ENCODE data around the gene KIF3C.

Gene KIF3C

GRCh38 chr2:25980951-25981350 is 1.3 kb downstream of the KIF3C start:
- no peak for TF ChIP-seq POLR2A (IDR thresholded peaks at IDR 0.05; ENCODE audit: extremely low read depth, insufficient read length)
- TF ChIP-seq MAX (IDR thresholded peaks at IDR 0.05; ENCODE audit: low read depth, low read length), result no peak
- TF ChIP-seq, protein P1, sequence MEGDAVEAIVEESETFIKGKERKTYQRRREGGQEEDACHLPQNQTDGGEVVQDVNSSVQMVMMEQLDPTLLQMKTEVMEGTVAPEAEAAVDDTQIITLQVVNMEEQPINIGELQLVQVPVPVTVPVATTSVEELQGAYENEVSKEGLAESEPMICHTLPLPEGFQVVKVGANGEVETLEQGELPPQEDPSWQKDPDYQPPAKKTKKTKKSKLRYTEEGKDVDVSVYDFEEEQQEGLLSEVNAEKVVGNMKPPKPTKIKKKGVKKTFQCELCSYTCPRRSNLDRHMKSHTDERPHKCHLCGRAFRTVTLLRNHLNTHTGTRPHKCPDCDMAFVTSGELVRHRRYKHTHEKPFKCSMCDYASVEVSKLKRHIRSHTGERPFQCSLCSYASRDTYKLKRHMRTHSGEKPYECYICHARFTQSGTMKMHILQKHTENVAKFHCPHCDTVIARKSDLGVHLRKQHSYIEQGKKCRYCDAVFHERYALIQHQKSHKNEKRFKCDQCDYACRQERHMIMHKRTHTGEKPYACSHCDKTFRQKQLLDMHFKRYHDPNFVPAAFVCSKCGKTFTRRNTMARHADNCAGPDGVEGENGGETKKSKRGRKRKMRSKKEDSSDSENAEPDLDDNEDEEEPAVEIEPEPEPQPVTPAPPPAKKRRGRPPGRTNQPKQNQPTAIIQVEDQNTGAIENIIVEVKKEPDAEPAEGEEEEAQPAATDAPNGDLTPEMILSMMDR (IDR thresholded peaks at IDR 0.05; ENCODE audit: low read depth, low read length), result no peak
- TF ChIP-seq MYC (IDR thresholded peaks at IDR 0.05; ENCODE audit: low read depth, low read length), result no peak
- no peak overlapping the region for H3K4me3 ChIP-seq (ENCODE audit: low read depth, low read length)
- no peak for DNase-seq (ENCODE audit: low read depth)

- H3K4me3 ChIP-seq (ENCODE audit: low read depth, low read length), result no peak overlapping the region
Observed at GRCh38 chr2:25980076-25980887, 2.0 kb downstream of the KIF3C start.

GRCh38 chr2:25979001-25979400 is 3.3 kb downstream of the KIF3C start:
- DNase-seq (ENCODE audit: low read depth), result no peak
- TF ChIP-seq POLR2A (IDR thresholded peaks at IDR 0.05; ENCODE audit: extremely low read depth, insufficient read length) (no peak), MAX (IDR thresholded peaks at IDR 0.05; ENCODE audit: low read depth, low read length) (no peak)
- TF ChIP-seq, protein P1 (IDR thresholded peaks at IDR 0.05; ENCODE audit: low read depth, low read length), result no peak
- H3K4me3 ChIP-seq (ENCODE audit: low read depth, low read length), result no peak overlapping the region

More at GRCh38 chr2:25980076-25980887, 2.0 kb downstream of the KIF3C start:
- TF ChIP-seq MAX (IDR thresholded peaks at IDR 0.05; ENCODE audit: low read depth, low read length), result no peak
- TF ChIP-seq, protein P1 (IDR thresholded peaks at IDR 0.05; ENCODE audit: low read depth, low read length), result no peak
- TF ChIP-seq POLR2A (IDR thresholded peaks at IDR 0.05; ENCODE audit: extremely low read depth, insufficient read length), result no peak
- TF ChIP-seq MYC (IDR thresholded peaks at IDR 0.05; ENCODE audit: low read depth, low read length), result no peak
- no peak for DNase-seq (ENCODE audit: low read depth)

GRCh38 chr2:25977768-25978167 is 4.5 kb downstream of the KIF3C start:
- DNase-seq (ENCODE audit: low read depth), result no peak
- no peak overlapping the region for H3K4me3 ChIP-seq (ENCODE audit: low read depth, low read length)

GRCh38 chr2:25976983-25977741 is 5.1 kb downstream of the KIF3C start:
- no peak overlapping the region for H3K4me3 ChIP-seq (ENCODE audit: low read depth, low read length)
- DNase-seq (ENCODE audit: low read depth), result no peak
- TF ChIP-seq MYC (IDR thresholded peaks at IDR 0.05; ENCODE audit: low read depth, low read length), result no peak
- no peak for TF ChIP-seq MAX (IDR thresholded peaks at IDR 0.05; ENCODE audit: low read depth, low read length)
- TF ChIP-seq POLR2A (IDR thresholded peaks at IDR 0.05; ENCODE audit: extremely low read depth, insufficient read length), result no peak
- TF ChIP-seq, protein P1 (IDR thresholded peaks at IDR 0.05; ENCODE audit: low read depth, low read length), result no peak

More at GRCh38 chr2:25977768-25978167, 4.5 kb downstream of the KIF3C start:
- TF ChIP-seq, protein P1 (IDR thresholded peaks at IDR 0.05; ENCODE audit: low read depth, low read length), result no peak
- TF ChIP-seq MYC (IDR thresholded peaks at IDR 0.05; ENCODE audit: low read depth, low read length) (no peak), POLR2A (IDR thresholded peaks at IDR 0.05; ENCODE audit: extremely low read depth, insufficient read length) (no peak), MAX (IDR thresholded peaks at IDR 0.05; ENCODE audit: low read depth, low read length) (no peak)
